HepG2 (cell line): Measurements from ENCODE around the gene AP4M1. TPM values are rescaled to one million over a fixed set of nuclear protein-coding genes. Genes with fewer than 3 reads are reported as not detected.

Experiments used
- ARNT ChIP-seq: fragments of 450-650 bp; IDR thresholded peaks from 2 replicates; pipeline ENCODE4 v1.6.1; 2017
- ETV6 ChIP-seq: sonication (generic); formaldehyde crosslinking; conservative IDR thresholded peaks from 2 replicates; pipeline ENCODE4 v1.4.0; 2020; ENCODE audit warnings: missing genetic modification reagents
- GFI1 ChIP-seq: sonication (generic); formaldehyde crosslinking; IDR thresholded peaks from 2 replicates; pipeline ENCODE4 v1.5.0; 2020; ENCODE audit warnings: missing genetic modification reagents, mild to moderate bottlenecking, borderline replicate concordance
- KLF15 ChIP-seq: sonication (generic); formaldehyde crosslinking; IDR thresholded peaks from 2 replicates; pipeline ENCODE4 v1.8.1; 2023; ENCODE audit warnings: borderline replicate concordance, mild to moderate bottlenecking, inconsistent platforms, missing genetic modification reagents, mixed read lengths
- MAZ ChIP-seq, 2 experiments: sonication (generic) in 1 of 2; formaldehyde crosslinking in 1 of 2; IDR thresholded peaks; 2 replicates each; pipeline versions ENCODE4 v1.5.0 to v1.6.1; 2012 to 2020; ENCODE audit warnings: low read depth in 2 of 2, mild to moderate bottlenecking in 2 of 2, borderline replicate concordance in 1 of 2, improper control_type of control experiment in 1 of 2, low read length in 1 of 2, missing genetic modification reagents in 1 of 2, moderate library complexity in 1 of 2
- NRL ChIP-seq: sonication (generic); formaldehyde crosslinking; IDR thresholded peaks from 2 replicates; pipeline ENCODE4 v1.5.0; 2020; ENCODE audit warnings: missing genetic modification reagents, mild to moderate bottlenecking, moderate library complexity, borderline replicate concordance
- PHF8 ChIP-seq: sonication (generic); formaldehyde crosslinking; IDR thresholded peaks from 2 replicates; pipeline ENCODE4 v1.5.0; 2020; ENCODE audit warnings: missing genetic modification reagents
- RAD51 ChIP-seq: fragments of 450-650 bp; IDR thresholded peaks from 2 replicates; pipeline ENCODE4 v1.6.1; 2016; ENCODE audit warnings: borderline replicate concordance
- RBAK ChIP-seq: sonication (generic); formaldehyde crosslinking; IDR thresholded peaks from 2 replicates; pipeline ENCODE4 v1.5.1; 2020; ENCODE audit warnings: mild to moderate bottlenecking, missing genetic modification reagents
- RBM22 ChIP-seq: fragments of 200-400 bp; formaldehyde crosslinking; optimal IDR thresholded peaks from 2 replicates; pipeline ENCODE3; 2017; ENCODE audit warnings: mild to moderate bottlenecking, low read length, moderate library complexity
- RBM39 ChIP-seq: fragments of 200-400 bp; formaldehyde crosslinking; IDR thresholded peaks from one replicate; pipeline ENCODE4 v1.6.1; 2018; ENCODE audit warnings: antibody characterized with exemption, mild to moderate bottlenecking, low read depth, low read length; ENCODE audit not compliant: poor library complexity, severe bottlenecking
- SMAD1 ChIP-seq: sonication (generic); formaldehyde crosslinking; IDR thresholded peaks from 2 replicates; pipeline ENCODE4 v1.4.0; 2020; ENCODE audit warnings: missing genetic modification reagents, low read depth, mild to moderate bottlenecking, borderline replicate concordance
- TAF15 ChIP-seq: fragments of 200-400 bp; formaldehyde crosslinking; IDR thresholded peaks from one replicate; pipeline ENCODE4 v1.6.1; 2018; ENCODE audit warnings: mild to moderate bottlenecking, low read depth, low read length; ENCODE audit not compliant: poor library complexity, severe bottlenecking
- TRIM24 ChIP-seq: sonication (generic); formaldehyde crosslinking; IDR thresholded peaks from 2 replicates; pipeline ENCODE4 v1.8.0; 2022; ENCODE audit warnings: mild to moderate bottlenecking, missing genetic modification reagents
- ZNF557 ChIP-seq: sonication (generic); formaldehyde crosslinking; IDR thresholded peaks from 2 replicates; pipeline ENCODE4 v1.4.0; 2020; ENCODE audit warnings: missing genetic modification reagents
- ZNF737 ChIP-seq: sonication (generic); formaldehyde crosslinking; IDR thresholded peaks from 2 replicates; pipeline ENCODE4 v1.5.0; 2020; ENCODE audit warnings: missing genetic modification reagents, mild to moderate bottlenecking, borderline replicate concordance
- ZNF766 ChIP-seq: sonication (generic); formaldehyde crosslinking; IDR thresholded peaks from 2 replicates; pipeline ENCODE4 v1.5.0; 2020; ENCODE audit warnings: missing genetic modification reagents, borderline replicate concordance
- polyA plus RNA-seq, 8 experiments: library from polyadenylated mRNA; depleted of rRNA in 3 of 8; stranded (reverse) in 7 of 8; unstranded in 1 of 8; fragments of >200 nt; fragmentation: Illumina TruSeq in 4 of 8; extraction: Trizol in 4 of 8; gene quantifications; 2 replicates each; pipeline versions ENCODE4 v1.2.1 to v1.2.3, GENCODE V29; 2011 to 2016; ENCODE audit warnings: low read depth in 4 of 8, missing spikeins in 1 of 8, mixed read lengths in 1 of 8; ENCODE audit not compliant: insufficient read depth in 1 of 8
- total RNA-seq, 5 experiments: library from RNA; depleted of rRNA; stranded (reverse); fragments of >200 nt; fragmentation: Illumina TruSeq; extraction: Trizol; gene quantifications; 2 replicates each; pipeline ENCODE4 v1.2.3, GENCODE V29; 2016; ENCODE audit warnings: low read depth in 1 of 5
- TF ChIP-seq, protein P1 (sequence below): IDR thresholded peaks from 2 replicates; pipeline ENCODE4 v1.6.1; 2016; ENCODE audit warnings: low read depth, control low read depth
- TF ChIP-seq, protein P2 (sequence below): sonication (generic); formaldehyde crosslinking; IDR thresholded peaks from 2 replicates; pipeline ENCODE4 v1.4.0; 2020; ENCODE audit warnings: mild to moderate bottlenecking, missing genetic modification reagents
- TF ChIP-seq, protein P3 (sequence below): sonication (generic); formaldehyde crosslinking; IDR thresholded peaks from 2 replicates; pipeline ENCODE4 v1.4.0; 2020; ENCODE audit warnings: mild to moderate bottlenecking, missing genetic modification reagents

Gene AP4M1
- total and polyA plus RNA-seq, 2 of the 13 experiments (the other 11 are each of a cell fraction or from before 2014, with no cell fraction given): 6.3 to 9.7 TPM

DNA sequence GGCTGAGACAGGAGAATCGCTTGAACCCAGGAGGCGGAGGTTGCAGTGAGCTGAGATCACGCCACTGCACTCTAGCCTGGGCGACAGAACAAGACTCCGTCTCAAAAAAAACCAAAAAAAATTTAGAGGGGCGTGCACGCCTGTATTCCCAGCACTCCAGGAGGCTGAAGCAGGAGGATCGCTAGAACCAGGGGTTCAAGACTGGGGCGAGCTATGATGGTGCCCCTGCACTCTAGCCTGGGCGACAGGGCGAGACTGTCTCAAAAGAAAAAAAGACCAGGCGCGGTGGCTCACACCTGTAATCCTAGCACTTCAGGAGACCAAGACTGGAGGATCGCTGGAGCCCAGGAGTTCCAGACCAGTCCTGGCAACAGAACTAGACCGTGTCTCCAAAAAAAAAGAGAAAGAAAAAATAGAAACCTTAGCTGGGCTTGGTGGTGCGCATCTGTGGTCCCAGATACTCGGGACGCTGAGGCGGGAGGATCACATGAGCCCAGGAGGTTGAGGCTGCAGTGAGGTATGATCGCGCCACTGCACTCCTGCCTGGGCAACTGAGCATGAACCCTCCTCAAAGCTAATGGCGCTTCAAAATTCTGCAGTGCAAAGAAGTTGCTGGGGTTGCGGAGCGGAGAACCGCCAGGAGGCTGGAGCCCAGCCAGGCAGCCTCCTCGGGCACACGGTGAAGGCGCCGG is 24.9 kb downstream of the AP4M1 start (continued):
- TF ChIP-seq, protein P1, sequence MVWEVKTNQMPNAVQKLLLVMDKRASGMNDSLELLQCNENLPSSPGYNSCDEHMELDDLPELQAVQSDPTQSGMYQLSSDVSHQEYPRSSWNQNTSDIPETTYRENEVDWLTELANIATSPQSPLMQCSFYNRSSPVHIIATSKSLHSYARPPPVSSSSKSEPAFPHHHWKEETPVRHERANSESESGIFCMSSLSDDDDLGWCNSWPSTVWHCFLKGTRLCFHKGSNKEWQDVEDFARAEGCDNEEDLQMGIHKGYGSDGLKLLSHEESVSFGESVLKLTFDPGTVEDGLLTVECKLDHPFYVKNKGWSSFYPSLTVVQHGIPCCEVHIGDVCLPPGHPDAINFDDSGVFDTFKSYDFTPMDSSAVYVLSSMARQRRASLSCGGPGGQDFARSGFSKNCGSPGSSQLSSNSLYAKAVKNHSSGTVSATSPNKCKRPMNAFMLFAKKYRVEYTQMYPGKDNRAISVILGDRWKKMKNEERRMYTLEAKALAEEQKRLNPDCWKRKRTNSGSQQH: no peak
- TF ChIP-seq MAZ (IDR thresholded peaks at IDR 0.05; ENCODE audit: borderline replicate concordance, low read depth, low read length) (no peak), MAZ (CRISPR knock-in tag; IDR thresholded peaks at IDR 0.05; ENCODE audit: low read depth) (no peak), GFI1 (CRISPR knock-in tag) (no peak; the same call in 1 of the 2 replicates), TRIM24 (no peak), ZNF766 (CRISPR knock-in tag) (0 out of 2 replicates have a peak, but pooled peaks have one; percentile 8), NRL (CRISPR knock-in tag) (no peak), ARNT (no peak), RAD51 (no peak), KLF15 (CRISPR knock-in tag) (no peak), ZNF737 (no peak), SMAD1 (CRISPR knock-in tag) (no peak), RBM22 (peak; percentile 17), ETV6 (no peak), PHF8 (CRISPR knock-in tag) (no peak), ZNF557 (CRISPR knock-in tag) (no peak), TAF15 (no peak), RBAK (CRISPR knock-in tag) (peak; percentile 18; the same call in 1 of the 2 replicates), RBM39 (no peak)
- TF ChIP-seq, protein P2, sequence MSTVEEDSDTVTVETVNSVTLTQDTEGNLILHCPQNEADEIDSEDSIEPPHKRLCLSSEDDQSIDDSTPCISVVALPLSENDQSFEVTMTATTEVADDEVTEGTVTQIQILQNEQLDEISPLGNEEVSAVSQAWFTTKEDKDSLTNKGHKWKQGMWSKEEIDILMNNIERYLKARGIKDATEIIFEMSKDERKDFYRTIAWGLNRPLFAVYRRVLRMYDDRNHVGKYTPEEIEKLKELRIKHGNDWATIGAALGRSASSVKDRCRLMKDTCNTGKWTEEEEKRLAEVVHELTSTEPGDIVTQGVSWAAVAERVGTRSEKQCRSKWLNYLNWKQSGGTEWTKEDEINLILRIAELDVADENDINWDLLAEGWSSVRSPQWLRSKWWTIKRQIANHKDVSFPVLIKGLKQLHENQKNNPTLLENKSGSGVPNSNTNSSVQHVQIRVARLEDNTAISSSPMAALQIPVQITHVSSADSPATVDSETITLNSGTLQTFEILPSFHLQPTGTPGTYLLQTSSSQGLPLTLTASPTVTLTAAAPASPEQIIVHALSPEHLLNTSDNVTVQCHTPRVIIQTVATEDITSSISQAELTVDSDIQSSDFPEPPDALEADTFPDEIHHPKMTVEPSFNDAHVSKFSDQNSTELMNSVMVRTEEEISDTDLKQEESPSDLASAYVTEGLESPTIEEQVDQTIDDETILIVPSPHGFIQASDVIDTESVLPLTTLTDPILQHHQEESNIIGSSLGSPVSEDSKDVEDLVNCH (CRISPR knock-in tag): no peak
- TF ChIP-seq, protein P3, sequence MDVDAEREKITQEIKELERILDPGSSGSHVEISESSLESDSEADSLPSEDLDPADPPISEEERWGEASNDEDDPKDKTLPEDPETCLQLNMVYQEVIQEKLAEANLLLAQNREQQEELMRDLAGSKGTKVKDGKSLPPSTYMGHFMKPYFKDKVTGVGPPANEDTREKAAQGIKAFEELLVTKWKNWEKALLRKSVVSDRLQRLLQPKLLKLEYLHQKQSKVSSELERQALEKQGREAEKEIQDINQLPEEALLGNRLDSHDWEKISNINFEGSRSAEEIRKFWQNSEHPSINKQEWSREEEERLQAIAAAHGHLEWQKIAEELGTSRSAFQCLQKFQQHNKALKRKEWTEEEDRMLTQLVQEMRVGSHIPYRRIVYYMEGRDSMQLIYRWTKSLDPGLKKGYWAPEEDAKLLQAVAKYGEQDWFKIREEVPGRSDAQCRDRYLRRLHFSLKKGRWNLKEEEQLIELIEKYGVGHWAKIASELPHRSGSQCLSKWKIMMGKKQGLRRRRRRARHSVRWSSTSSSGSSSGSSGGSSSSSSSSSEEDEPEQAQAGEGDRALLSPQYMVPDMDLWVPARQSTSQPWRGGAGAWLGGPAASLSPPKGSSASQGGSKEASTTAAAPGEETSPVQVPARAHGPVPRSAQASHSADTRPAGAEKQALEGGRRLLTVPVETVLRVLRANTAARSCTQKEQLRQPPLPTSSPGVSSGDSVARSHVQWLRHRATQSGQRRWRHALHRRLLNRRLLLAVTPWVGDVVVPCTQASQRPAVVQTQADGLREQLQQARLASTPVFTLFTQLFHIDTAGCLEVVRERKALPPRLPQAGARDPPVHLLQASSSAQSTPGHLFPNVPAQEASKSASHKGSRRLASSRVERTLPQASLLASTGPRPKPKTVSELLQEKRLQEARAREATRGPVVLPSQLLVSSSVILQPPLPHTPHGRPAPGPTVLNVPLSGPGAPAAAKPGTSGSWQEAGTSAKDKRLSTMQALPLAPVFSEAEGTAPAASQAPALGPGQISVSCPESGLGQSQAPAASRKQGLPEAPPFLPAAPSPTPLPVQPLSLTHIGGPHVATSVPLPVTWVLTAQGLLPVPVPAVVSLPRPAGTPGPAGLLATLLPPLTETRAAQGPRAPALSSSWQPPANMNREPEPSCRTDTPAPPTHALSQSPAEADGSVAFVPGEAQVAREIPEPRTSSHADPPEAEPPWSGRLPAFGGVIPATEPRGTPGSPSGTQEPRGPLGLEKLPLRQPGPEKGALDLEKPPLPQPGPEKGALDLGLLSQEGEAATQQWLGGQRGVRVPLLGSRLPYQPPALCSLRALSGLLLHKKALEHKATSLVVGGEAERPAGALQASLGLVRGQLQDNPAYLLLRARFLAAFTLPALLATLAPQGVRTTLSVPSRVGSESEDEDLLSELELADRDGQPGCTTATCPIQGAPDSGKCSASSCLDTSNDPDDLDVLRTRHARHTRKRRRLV (CRISPR knock-in tag): no peak
